Thyroid gland (tissue), 4 donors: Measurements from ENCODE around the gene PLEKHH3. TPM values are rescaled to one million over a fixed set of nuclear protein-coding genes. Genes with fewer than 3 reads are reported as not detected.
"Not testable (repeated sequence)": the region's sequence is repeated elsewhere in the genome, so short reads cannot be mapped to it uniquely, and the experiment has no call there.

ENCODE experiments used
- DNase-seq, 2 donors: peaks; one replicate each; pipeline ENCODE4 v3.0.0-alpha.2; 2019
- H3K27ac ChIP-seq, 3 donors: fragments of 200-600 bp; sonication (generic); 1 replicate in 2 of 3; 2 replicates in 1 of 3; pipeline ENCODE4 v1.5.1; 2016 to 2019; ENCODE audit warnings: mild to moderate bottlenecking in 1 of 3, moderate library complexity in 1 of 3
- H3K27me3 ChIP-seq: fragments of 200-600 bp; sonication (generic); one replicate; pipeline ENCODE4 v1.5.1; 2019
- H3K36me3 ChIP-seq, 2 donors: fragments of 200-600 bp; sonication (generic); one replicate each; pipeline ENCODE4 v1.5.1; 2016 to 2019
- H3K4me1 ChIP-seq, 2 donors: fragments of 200-600 bp; sonication (generic); one replicate each; pipeline ENCODE4 v1.5.1; 2017 to 2019
- H3K4me3 ChIP-seq, 3 donors: fragments of 200-600 bp; sonication (generic); replicated peaks in 1 of 3; 1 replicate in 2 of 3; 2 replicates in 1 of 3; pipeline ENCODE4 v1.5.1; 2016; ENCODE audit warnings: mild to moderate bottlenecking in 1 of 3
- H3K9me3 ChIP-seq: fragments of 200-600 bp; sonication (generic); one replicate; pipeline ENCODE4 v1.5.1; 2017
- POLR2A ChIP-seq, 2 donors: fragments of 450-650 bp; IDR thresholded peaks; one replicate each; pipeline ENCODE4 v1.6.1; 2017; ENCODE audit warnings: antibody characterized with exemption in 2 of 2, mild to moderate bottlenecking in 2 of 2, moderate library complexity in 1 of 2
- WGBS, 2 donors: methylation state at CpG; one replicate each; pipeline ENCODE4 v1.1.5; 2017; 5-methylcytosine and 5-hydroxymethylcytosine counted together
- intact Hi-C: fragments of 100-400 bp; cut with DNase I; formaldehyde crosslinking; loops from one replicate; pipeline ENCODE4 v1.15.1; 2023
- total RNA-seq, 4 donors: library from RNA; depleted of rRNA; stranded (reverse); fragments of >200 nt; gene quantifications; one replicate each; pipeline ENCODE4 v1.2.3, GENCODE V29; 2016
- TF ChIP-seq, protein P1 (sequence below), 6 experiments: fragments of 200-600 bp in 3 of 6; fragments of 450-650 bp in 3 of 6; sonication (generic) in 3 of 6; IDR thresholded peaks; one replicate each; pipeline ENCODE4 v1.5.1; 2016 to 2019; ENCODE audit warnings: antibody characterized with exemption in 6 of 6, mild to moderate bottlenecking in 2 of 6, inconsistent platforms in 1 of 6, moderate library complexity in 1 of 6

Gene PLEKHH3
- total RNA-seq, 4 donors from 2014 or later: 22.0 to 30.4 (median 26.4) TPM

DNA sequence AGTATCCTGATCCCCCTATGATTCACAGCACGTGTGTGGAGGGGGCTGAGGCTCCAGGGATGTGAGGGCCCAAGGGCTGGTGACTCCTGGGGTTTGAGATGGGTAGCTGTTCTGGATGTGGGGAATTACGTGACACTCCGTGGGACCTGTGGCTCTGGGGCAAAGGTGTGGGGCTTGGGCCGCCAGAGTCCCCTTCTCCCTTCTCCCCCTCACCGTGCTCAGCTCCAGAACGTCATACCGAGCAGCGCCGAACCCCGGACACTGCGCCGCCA, 7.2 kb downstream of the PLEKHH3 start:
- no peak overlapping the region for H3K27ac ChIP-seq
- TF ChIP-seq, protein P1, sequence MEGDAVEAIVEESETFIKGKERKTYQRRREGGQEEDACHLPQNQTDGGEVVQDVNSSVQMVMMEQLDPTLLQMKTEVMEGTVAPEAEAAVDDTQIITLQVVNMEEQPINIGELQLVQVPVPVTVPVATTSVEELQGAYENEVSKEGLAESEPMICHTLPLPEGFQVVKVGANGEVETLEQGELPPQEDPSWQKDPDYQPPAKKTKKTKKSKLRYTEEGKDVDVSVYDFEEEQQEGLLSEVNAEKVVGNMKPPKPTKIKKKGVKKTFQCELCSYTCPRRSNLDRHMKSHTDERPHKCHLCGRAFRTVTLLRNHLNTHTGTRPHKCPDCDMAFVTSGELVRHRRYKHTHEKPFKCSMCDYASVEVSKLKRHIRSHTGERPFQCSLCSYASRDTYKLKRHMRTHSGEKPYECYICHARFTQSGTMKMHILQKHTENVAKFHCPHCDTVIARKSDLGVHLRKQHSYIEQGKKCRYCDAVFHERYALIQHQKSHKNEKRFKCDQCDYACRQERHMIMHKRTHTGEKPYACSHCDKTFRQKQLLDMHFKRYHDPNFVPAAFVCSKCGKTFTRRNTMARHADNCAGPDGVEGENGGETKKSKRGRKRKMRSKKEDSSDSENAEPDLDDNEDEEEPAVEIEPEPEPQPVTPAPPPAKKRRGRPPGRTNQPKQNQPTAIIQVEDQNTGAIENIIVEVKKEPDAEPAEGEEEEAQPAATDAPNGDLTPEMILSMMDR (IDR thresholded peaks at IDR 0.05): no peak
- no peak for TF ChIP-seq POLR2A (IDR thresholded peaks at IDR 0.05)
- DNase-seq: no peak
- no peak overlapping the region for H3K4me3 ChIP-seq
- WGBS, 2 donors: 76 to 89% methylated on average over 3 to 6 of the region's 12 CpGs
- no peaks in the 10 kb centered on the region for H3K27me3 ChIP-seq
- peaks cover 49 to 53% of the 10 kb centered on the region in 2 donors for H3K36me3 ChIP-seq
- peaks cover 10 to 31% of the 10 kb centered on the region in 2 donors for H3K4me1 ChIP-seq
- intact Hi-C loops: no loop called here
- no peaks in the 10 kb centered on the region for H3K9me3 ChIP-seq

DNA sequence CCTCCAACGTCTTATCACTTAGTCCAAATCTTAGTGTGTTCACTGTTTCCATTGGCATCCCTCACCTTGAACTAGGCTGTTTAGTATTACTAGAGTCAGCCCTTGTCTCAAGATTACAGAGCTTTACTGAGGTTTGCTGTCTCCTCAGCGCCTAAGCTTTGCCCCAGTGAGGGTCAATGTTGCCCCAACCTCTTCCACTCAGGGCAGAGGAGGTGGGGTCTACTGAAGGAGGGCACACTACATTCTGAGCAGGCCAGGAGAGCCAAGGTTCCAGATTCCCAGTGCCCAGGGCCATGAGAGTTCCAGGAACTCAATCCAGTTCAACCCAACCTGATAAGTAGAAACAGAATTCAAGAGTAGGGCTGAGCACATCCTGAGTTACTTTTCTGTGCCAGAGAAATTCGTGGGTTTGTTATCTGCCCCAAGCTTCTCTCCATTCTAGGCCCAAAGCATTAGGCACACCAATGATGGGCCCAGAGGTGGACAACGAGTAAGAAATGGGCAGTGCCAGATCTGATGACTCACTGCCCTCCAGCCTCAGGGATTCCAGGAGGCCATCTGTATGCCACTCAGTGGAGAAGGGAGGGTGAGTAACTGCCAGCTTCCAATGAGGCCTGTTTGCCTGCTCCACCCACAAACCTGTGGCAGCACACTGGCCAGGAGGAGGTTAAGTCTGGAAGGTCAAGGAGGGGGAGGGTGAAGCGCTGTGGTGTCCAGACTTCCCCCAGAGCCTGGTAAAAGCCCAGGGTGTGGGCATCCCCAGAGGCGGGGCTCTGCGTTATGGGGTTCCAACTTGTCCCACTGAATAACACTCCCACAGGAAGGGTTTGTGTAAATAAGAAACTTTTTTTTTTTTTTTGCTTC, 9.5 kb downstream of the PLEKHH3 start:
- Histone ChIP-seq H3K4me1 (peaks cover 5 to 16% of the 10 kb centered on the region in 2 donors), H3K9me3 (no peaks in the 10 kb centered on the region), H3K4me3 (no peak overlapping the region), H3K27ac (peak overlapping the region in 2 of 3 donors; percentile 27 to 61), H3K36me3 (peaks cover 47 to 48% of the 10 kb centered on the region in 2 donors), H3K27me3 (no peaks in the 10 kb centered on the region)
- 56 to 71% methylated on average over 7 of the region's 7 CpGs for WGBS, 2 donors
- TF ChIP-seq POLR2A (IDR thresholded peaks at IDR 0.05): no peak
- TF ChIP-seq, protein P1 (IDR thresholded peaks at IDR 0.05): no peak
- intact Hi-C loops: no loop called here
- peak in 1 of 2 donors; percentile 45 for DNase-seq

DNA sequence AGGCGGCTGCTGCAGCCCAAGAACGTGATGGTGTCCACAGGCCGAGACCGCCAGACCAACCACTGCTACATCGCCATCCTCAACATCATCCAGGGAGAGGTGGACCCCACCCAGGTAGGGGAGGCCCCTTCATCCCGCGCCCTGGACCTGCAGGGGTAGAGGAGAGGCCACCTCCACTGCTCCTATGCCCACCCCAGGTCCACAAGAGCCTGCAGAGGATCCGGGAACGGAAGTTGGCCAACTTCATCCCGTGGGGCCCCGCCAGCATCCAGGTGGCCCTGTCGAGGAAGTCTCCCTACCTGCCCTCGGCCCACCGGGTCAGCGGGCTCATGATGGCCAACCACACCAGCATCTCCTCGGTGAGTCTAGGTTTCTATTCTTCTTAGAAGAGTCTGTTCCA, 10.7 kb downstream of the PLEKHH3 start:
- intact Hi-C loops, H3K9me3 ChIP-seq, H3K4me3 ChIP-seq, DNase-seq, H3K27ac ChIP-seq, H3K27me3 ChIP-seq: not testable (repeated sequence)
- Histone ChIP-seq H3K36me3 (peaks cover 35 to 42% of the 10 kb centered on the region in 2 donors), H3K4me1 (peaks cover 5 to 16% of the 10 kb centered on the region in 2 donors)
- 89% methylated on average over 9 to 13 of the region's 16 CpGs for WGBS, 2 donors

DNA sequence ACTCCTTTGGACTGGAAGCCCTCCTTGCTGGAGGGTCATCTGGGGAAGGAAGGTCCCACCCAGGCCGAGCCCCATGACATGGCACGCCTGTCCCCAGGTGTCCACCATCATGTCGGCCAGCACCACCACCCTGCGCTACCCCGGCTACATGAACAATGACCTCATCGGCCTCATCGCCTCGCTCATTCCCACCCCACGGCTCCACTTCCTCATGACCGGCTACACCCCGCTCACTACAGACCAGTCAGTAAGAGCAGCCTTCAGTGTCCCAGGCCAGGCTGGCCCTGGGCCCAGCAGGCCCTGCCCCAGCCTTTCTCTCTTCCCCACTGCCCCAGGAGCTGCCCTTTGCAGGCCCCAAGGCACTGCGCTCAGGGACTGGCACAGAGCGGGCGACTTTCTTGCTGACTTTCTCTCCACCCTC, 11.2 kb downstream of the PLEKHH3 start:
- TF ChIP-seq, protein P1 (IDR thresholded peaks at IDR 0.05): no peak
- TF ChIP-seq POLR2A (IDR thresholded peaks at IDR 0.05): no peak
- Histone ChIP-seq H3K36me3 (peaks cover 30 to 36% of the 10 kb centered on the region in 2 donors), H3K9me3 (no peaks in the 10 kb centered on the region), H3K4me3 (no peak overlapping the region), H3K4me1 (peaks cover 5 to 16% of the 10 kb centered on the region in 2 donors), H3K27ac (no peak overlapping the region), H3K27me3 (no peaks in the 10 kb centered on the region)
- 90% methylated on average over 14 of the region's 14 CpGs for WGBS, 2 donors
- intact Hi-C loops: no loop called here
- no peak for DNase-seq

DNA sequence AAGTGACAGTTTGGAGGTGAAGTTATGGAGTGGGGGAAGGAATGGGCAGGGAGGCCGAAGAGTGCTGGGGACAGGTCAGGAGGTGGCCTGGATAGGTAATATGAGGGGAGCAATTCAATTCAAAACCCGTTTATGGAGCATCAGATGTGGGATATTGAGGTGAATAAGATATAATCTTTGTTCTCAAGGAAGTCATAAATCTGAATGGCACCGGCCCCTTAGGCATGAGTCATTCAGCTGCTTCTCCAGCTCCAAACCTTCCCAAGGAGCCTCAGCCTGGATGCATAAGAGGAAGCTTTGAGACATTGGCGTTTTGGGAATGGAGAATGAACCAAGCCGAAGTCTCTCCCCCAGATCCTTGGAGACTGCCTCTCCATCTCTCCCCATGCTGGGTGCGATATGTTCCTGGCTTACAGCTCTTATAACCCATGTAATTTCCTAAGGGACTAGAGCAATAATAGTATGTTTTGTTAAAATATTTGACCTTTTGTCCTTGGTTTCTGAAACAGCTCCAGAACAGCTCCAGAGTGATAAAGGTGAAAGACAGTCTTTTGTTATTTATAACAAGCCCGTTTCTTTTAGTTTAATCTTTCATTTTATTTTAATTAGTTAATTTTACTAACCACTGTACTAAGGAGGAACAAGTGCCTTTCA, 16.0 kb downstream of the PLEKHH3 start:
- TF ChIP-seq, protein P1 (IDR thresholded peaks at IDR 0.05): no peak
- no peak for TF ChIP-seq POLR2A (IDR thresholded peaks at IDR 0.05)

DNA sequence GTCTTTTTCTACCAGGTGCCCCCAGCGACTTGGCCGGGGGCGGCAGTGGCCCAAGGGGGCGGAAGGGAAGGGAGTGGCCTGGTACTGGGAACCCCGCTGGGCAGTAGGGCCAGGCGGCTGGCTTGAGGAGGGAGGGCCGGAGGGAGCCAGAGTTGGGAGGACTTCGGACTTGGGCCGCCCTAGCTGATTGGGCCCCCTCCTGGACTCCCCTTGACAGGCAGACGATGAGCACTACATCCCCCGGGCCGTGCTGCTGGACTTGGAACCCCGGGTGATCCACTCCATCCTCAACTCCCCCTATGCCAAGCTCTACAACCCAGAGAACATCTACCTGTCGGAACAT, 16.9 kb downstream of the PLEKHH3 start:
- DNase-seq, intact Hi-C loops, H3K27me3 ChIP-seq, H3K4me1 ChIP-seq, H3K9me3 ChIP-seq: not testable (repeated sequence)
- WGBS, 2 donors: 60% methylated on average over 2 of the region's 14 CpGs; no CpG with 5 or more reads in 1 of the 2 donors
- Histone ChIP-seq H3K27ac (peak overlapping the region in 2 of 3 donors; percentile 77 to 80), H3K4me3 (peak overlapping the region in 1 of 3 donors; percentile 62), H3K36me3 (peaks cover 0 to 11% of the 10 kb centered on the region in 2 donors)

More for the DNA sequence above, 16.0 kb downstream of the PLEKHH3 start:
- Histone ChIP-seq H3K4me3 (no peak overlapping the region), H3K27ac (no peak overlapping the region), H3K27me3 (no peaks in the 10 kb centered on the region), H3K9me3 (no peaks in the 10 kb centered on the region), H3K4me1 (peaks cover 3 to 6% of the 10 kb centered on the region in 2 donors), H3K36me3 (peaks cover 4 to 16% of the 10 kb centered on the region in 2 donors)
- WGBS, 2 donors: 75 to 77% methylated on average over 7 of the region's 7 CpGs
- no peak for DNase-seq
- intact Hi-C loops: no loop called here
